Omental fat pad (tissue), 4 donors: ENCODE results near the gene PCDHGB4. TPM values are rescaled to one million over a fixed set of nuclear protein-coding genes. Genes with fewer than 3 reads are reported as not detected.

Experiments
- ATAC-seq: fragments of 150-250 bp; one replicate; pipeline ENCODE4 v1.9.1; 2016; ENCODE audit warnings: mild to moderate bottlenecking, moderate library complexity; ENCODE audit not compliant: low FRiP score
- DNase-seq: peaks from one replicate; pipeline ENCODE4 v3.0.0-alpha.2; 2019; ENCODE audit warnings: low spot score
- CTCF ChIP-seq, 3 donors: fragments of 450-650 bp; IDR thresholded peaks; one replicate each; pipeline ENCODE4 v1.5.1; 2016 to 2017; ENCODE audit warnings: antibody characterized with exemption in 3 of 3, mild to moderate bottlenecking in 3 of 3, moderate library complexity in 2 of 3
- total RNA-seq, 4 donors: library from RNA; depleted of rRNA; stranded (reverse); fragments of >200 nt; gene quantifications; one replicate each; pipeline ENCODE4 v1.1.0, GENCODE V29; 2016

Gene PCDHGB4
- total RNA-seq, 4 donors from 2014 or later, result 2.4 to 14.5 (median 6.1) TPM

- no peak for TF ChIP-seq CTCF (IDR thresholded peaks at IDR 0.05)
- ATAC-seq (no peak), DNase-seq (no peak)
Observed at GRCh38 chr5:141349917-141350619, 37.4 kb upstream of the PCDHGB4 start, which contains the start of gene PCDHGB1. Gene PCDHGB1 (plus strand): TSS chr5:141350099. CDS start chr5:141350261, 162 bp downstream.

GRCh38 chr5:141351591-141351990 is 35.9 kb upstream of the PCDHGB4 start:
- no peak for ATAC-seq
- no peak for TF ChIP-seq CTCF (IDR thresholded peaks at IDR 0.05)
- no peak for DNase-seq

- ATAC-seq, result no peak
- no peak for DNase-seq
- TF ChIP-seq CTCF (IDR thresholded peaks at IDR 0.05), result no peak
Observed at GRCh38 chr5:141354900-141355469, 32.5 kb upstream of the PCDHGB4 start, which contains the start of gene PCDHGA4. Gene PCDHGA4 (plus strand): TSS chr5:141355021. CDS start chr5:141355108, 87 bp downstream.

- no peak for ATAC-seq
- DNase-seq, result no peak
- TF ChIP-seq CTCF (IDR thresholded peaks at IDR 0.05), result no peak
Observed at GRCh38 chr5:141355641-141356040, 31.9 kb upstream of the PCDHGB4 start.

- TF ChIP-seq CTCF (IDR thresholded peaks at IDR 0.05), result no peak
- ATAC-seq (no peak), DNase-seq (no peak)
Observed at GRCh38 chr5:141356133-141356532, 31.4 kb upstream of the PCDHGB4 start.

- TF ChIP-seq CTCF (IDR thresholded peaks at IDR 0.05), result no peak
- DNase-seq (no peak), ATAC-seq (no peak)
Observed at GRCh38 chr5:141356950-141357349, 30.5 kb upstream of the PCDHGB4 start.
